Measurements from ENCODE around the gene C8G.

The C8G gene

DNA sequence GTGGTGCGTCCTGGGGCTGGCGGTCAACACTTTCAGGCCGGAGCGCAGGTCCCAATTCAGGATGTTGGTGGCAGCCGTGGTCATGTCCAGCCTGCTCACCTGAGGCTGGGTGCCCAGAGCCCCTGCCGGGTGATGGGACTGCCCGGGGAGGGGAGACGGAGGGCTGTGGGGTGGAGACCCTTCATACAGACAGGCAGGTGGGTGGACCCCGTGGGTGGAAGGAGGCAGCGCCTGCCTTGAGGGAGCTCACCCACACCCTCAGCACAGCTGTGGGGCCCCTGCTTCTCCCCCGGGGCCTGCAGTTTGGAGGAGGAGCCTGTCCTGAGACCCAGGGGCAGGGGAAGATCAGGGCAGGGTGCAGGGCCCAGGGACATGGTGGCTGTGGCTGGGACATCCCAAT lies 25.3 kb downstream of the C8G start:
- no peak for DNase-seq

- no peak for DNase-seq
Observed at GRCh38 chr9:136971746-136972145, 26.7 kb downstream of the C8G start.

- DNase-seq: no peak
Observed at GRCh38 chr9:136972335-136972734, 27.3 kb downstream of the C8G start.

DNA sequence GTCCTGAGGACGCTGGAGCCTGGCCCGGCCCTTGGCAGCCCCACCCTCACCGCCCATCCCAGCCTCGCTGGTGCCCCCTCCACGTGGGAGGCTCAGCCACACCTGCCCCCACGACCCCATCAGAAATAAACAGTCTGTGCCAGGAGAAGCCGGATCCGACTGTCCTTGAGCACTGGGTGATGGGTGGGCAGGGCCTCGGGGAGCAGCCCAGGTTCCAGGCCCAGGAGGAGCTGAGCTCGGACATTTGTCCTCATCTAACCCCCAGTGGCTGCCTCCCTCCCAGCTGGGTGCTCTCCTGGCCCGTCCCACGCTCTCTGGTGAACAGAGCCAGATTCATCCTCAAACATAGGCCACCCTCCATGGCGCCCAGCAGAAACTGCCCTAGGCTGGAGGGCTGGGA lies 27.7 kb downstream of the C8G start:
- no peak for DNase-seq

DNA sequence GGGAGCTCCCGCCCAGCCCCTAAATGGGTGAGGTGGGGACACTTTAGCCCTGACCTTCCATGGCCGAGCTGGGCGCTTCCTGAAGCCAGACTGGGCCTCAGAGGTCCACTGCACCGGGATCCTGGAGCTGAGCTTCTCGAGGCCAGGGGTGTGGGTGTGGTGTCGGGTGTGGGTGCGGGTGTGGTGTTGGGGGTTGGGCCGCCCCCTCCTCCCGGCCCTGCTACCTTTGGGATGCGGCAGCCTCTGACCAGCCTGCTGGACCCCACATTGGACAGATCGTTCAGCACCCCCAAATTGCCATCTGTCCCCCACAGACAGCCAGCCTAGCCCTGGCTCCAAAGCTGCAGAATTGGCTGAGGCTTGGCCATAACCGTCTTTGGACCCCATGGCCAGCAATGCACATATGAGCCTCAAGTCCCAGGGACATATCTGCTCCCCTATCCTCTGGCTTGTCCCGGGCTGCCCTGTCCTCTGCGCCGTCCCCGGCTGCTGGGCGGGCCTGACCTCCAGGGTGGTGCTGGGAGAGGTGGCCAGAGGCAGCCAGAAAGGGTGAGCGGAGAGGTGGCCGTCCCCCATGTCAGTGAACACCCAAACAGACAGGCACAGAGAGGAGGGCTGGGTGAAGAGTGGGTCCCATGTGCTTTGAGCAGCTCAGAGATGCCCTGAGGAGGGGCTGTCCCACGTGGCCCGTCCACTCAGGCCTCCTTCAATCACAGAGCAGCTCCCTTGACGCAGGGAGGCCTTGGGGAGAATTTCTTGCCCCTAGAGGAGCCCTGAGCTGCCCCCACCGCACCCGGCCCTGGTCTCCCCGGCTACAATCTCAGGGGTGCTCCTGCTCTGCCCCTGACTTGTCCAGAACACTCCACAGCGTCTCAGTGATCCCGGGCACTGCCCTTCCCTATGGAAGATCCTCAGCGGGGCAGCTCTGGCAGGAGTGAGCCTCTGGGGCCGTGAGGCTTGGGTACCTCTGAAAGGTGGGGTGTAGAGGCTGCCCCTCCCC lies 28.9 kb downstream of the C8G start:
- DNase-seq: no peak

DNA sequence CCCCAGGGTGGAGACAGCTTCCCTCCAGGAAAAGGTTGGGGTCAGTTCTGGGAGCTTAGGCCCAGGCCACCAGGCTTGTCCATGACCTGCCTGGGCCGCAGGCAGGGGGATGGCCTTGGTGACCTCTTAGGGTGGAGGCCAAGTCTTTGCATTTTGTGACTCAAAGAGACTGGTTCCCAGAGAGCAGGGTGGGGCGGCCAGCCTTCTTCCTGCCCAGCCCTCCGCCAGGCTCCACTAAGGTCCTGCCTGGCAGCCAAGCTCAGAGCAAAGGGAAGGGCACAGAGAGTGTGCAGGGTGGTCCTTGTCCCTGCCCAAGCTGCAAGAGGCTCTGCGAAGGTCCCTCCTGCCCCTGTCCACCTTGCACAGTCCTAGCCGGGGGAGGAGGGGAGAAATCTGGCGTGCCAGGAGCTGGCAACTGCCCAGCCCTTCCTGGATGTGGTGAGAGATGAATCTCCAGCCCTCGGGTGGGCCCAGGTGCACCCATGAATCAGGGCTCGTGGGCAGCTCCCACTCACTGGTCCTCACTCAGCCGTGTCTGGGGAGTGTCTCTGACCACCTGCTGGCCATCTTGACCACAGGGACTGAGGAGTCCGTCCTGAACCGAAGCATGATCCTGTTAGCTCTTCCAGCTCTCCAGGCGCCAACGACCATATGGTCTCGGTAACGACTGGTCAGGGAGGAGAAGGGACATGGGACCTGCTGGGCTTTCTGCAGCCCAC lies 29.9 kb downstream of the C8G start:
- no peak for DNase-seq

- DNase-seq: no peak
Observed at GRCh38 chr9:136975644-136976043, 30.6 kb downstream of the C8G start.

DNA sequence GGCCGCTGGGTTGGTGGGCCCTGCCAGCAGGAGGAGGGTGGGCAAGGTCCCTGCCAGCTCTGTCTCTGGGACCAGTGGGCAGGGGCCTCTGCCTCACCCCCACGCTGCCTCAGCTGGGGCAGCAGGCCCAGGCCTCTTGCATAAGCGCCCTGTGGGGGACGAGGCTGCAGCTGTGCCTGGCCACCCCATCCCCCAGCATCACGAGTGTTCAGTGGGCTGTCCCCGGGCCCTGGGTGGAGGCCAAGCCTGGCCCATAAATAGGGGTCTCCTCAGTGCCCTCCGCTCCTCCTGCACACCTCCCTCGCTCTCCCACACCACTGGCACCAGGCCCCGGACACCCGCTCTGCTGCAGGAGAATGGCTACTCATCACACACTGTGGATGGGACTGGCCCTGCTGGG lies 32.2 kb downstream of the C8G start, which contains the start of gene PTGDS:
Gene PTGDS, plus strand, starts transcription at position 282 of the 400 bp plus-strand sequence. Its CDS starts 75 bp downstream, at position 357.
- DNase-seq: no peak

GRCh38 chr9:136977649-136978072 lies 32.6 kb downstream of the C8G start:
- no peak for DNase-seq

DNA sequence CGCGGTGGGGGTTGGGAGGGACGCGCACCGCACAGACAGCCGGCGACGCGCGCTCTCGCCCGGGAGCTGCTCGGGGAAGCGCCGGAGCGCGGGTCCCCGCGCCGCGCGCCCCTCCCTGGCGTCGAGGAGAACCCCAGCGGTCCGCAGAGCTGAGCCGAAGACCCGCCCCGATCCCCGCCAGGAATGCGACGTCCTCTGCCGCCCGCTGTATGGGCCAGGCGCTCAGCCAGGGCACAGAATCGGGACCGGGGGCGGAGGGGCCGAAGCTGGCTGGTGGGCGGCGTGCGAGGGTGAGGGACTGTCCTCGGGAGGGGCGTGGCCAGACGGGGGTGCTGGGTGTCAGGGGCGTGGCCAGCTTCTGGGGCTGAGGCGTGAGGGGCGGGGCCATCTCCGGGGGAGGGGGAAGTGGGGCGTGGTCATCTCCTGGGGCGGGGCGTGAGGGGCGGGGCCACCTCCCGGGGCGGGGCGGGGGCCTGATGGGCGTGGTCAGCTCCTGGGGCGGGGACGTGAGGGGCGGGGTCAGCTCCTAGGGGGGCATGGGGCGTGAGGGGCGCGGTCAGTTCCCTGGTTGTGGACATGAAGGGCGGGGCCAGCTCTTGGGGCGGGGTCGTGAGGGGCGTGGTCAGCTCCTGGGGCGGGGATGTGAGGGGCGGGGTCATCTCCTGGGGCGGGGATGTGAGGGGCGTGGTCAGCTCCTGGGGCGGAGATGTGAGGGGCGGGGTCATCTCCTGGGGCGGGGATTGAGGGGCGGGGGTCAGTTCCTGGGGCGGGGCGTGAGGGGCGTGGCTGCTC lies 33.2 kb downstream of the C8G start:
- DNase-seq: peak; percentile 16 to 83 (median 66)

DNA sequence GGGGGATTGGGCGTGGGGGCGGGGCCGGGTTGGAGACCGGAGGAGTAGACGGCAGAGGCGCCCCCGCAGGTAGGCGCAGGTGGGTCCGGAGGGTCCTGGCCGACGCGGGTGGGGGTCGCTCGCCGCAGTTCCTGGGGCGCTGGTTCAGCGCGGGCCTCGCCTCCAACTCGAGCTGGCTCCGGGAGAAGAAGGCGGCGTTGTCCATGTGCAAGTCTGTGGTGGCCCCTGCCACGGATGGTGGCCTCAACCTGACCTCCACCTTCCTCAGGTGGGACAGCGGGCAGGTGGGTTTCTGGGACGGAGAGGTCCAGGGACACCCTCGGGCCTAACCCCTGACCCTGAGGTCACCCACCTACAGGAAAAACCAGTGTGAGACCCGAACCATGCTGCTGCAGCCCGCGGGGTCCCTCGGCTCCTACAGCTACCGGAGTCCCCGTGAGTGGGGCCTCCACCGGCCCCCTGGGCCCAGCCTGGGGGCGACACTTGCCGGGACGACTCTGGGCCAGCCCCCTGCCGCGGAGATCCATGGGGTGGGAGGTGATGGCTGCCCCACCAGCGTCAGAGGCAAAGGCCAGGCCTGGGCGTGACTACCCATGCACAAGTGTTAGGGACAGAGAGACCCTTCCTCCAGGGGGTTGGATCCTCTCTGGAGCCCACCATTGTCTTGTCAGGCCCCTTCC lies 34.0 kb downstream of the C8G start:
- DNase-seq: no peak

DNA sequence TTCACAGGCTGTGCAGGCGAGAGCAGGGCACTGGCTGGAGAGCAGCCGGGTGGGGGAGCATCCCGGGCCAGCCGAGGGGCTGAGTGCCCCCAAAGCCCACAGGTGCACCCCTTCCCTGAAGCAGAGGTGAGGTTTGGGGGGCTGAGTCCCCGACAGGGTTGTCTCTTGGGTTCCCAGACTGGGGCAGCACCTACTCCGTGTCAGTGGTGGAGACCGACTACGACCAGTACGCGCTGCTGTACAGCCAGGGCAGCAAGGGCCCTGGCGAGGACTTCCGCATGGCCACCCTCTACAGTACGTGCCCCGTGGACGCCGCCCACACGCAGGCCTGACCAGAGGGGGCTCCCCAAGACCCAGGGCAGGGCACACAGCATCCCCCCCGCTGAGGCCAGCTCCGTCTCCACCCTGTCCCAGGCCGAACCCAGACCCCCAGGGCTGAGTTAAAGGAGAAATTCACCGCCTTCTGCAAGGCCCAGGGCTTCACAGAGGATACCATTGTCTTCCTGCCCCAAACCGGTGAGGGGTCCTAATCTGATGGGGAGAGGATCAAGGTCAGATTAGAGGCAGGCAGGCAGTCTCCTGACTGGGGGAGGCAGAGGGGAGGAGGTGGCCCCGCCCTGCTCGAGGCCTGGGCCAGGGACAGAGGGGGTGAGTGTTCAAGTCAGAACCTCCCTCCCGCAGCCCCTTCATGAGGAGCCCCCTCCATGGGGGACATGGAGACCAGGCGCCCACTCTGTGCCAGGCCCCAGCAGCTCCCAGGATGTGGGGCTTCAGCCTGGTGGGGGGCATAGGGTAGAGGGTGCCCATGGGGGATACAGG lies 34.9 kb downstream of the C8G start:
- DNase-seq: no peak

- DNase-seq: no peak
Observed at GRCh38 chr9:136980669-136981478, 35.8 kb downstream of the C8G start.

DNA sequence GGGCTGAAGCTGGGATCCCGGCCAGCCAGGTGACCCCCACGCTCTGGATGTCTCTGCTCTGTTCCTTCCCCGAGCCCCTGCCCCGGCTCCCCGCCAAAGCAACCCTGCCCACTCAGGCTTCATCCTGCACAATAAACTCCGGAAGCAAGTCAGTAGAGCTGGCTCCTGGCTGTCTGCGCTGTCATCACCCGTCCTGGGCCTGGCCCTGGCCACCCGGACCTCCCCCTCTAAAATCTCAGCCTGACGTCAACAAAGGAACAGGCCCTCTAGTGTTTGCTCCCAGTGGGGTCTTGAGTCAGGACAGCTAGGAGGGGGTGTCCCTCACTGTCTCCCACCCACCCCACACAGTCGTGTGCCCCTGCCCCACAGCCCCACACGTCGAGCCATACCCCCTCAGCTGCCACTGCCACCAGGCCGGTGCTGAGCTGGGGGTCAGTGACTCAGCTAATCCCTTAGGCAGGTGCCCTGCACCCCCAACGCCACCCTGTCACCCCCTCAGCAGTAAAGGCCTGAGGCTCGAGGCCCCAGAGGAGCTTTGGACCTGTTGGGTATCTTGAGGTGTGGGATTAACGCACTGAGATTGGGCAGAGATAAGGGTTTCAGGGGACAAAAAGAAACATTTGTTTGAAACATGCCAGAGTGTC lies 36.7 kb downstream of the C8G start:
- no peak for DNase-seq

- DNase-seq: no peak
Observed at GRCh38 chr9:136982232-136983051, 37.4 kb downstream of the C8G start, which contains the start of gene LCNL1. TSS of gene LCNL1 (plus strand) at chr9:136982993. CDS start at chr9:136983587, 594 bp downstream.

DNA sequence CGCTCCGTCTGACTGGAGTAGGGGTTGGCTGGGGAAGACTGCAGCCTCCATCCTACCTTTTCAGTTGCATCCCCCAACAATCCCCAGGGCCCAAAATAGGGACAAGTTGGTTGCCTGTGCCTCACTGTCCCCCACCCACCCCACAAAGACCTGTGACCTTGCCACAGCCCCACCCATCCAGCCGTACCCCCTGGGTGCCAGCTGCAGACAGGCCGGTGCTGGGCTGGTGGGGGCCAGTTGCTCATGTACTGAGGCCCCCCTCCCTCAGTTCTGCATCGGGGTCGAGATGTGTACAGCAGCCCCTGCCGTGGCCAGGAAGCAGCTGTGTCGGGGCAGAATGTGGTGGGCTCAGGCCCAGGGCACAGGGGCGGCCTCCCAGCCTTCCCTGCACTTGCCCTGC lies 38.1 kb downstream of the C8G start:
- DNase-seq: no peak

GRCh38 chr9:136983656-136984314 lies 38.7 kb downstream of the C8G start:
- DNase-seq: no peak

DNA sequence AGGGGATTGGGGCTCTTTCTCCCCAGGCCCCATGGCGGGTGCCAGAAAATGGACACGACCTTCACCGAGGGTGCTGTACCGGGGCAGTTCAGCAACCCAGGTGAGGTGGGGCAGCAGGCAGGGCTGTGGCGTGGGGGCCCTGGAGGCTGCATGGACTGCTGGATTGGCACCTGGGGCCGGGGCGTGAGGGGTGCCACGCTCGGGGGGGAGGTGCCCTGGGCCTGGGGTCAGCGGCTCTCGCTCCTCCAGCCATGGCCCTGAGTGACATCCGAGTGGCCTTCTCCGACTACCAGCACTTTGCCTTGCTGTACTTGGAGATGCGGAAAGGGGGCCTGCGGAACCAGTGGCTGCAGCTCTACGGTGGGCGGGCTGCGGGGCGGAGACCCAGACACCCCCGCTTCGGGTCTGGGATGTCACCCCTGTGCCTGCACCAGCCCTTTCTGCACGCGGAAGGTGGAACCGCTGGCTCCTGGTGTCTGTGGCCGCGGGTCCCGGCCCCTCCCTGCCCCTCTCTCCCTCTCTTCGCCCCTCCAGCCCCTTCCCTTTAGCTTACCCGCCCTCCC lies 39.5 kb downstream of the C8G start:
- no peak for DNase-seq
